ENCODE measurements around the gene KIRREL2.

KIRREL2 gene

DNA sequence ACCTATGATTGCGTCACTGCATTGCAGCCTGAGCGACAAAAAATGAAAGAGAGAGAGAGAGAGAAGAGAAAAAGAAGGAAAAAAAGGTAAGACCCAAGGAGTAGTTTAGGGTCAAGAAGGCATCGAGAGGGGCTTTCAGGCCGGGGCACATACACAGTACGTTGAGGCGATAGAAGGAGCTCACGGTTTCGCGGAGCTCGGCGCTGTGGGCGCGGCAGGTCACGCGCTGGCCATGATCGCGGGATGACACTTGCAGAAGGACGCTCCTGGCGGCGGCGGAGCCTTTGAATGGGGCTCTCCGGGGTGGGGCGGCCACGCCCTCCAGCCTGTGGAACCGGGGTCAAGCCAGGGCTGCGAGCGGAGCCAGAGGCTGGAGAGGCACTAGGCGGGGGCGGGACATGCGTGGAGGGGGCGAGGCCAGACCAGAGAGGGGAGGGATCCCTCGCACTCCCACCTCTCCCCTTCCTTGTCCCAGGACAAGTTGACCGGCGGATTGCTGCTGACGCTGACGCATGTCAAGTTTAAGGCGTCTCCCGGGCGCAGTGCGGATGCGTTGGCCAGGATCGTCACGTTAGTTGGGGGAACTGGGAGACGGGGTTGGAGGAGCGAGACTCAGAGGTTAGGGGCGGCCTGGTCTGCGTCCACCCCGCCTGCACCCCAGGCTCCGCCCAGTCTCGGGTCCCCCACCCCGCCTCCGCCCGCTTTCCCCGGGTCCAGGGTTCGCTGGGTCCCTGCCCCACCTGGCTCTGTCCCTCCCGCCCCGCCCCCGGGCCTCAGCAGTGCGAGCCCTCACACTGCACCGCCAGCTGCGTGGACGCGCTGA lies 11.3 kb upstream of the KIRREL2 start:
- no peak for DNase-seq (ENCODE audit: low read depth)

DNA sequence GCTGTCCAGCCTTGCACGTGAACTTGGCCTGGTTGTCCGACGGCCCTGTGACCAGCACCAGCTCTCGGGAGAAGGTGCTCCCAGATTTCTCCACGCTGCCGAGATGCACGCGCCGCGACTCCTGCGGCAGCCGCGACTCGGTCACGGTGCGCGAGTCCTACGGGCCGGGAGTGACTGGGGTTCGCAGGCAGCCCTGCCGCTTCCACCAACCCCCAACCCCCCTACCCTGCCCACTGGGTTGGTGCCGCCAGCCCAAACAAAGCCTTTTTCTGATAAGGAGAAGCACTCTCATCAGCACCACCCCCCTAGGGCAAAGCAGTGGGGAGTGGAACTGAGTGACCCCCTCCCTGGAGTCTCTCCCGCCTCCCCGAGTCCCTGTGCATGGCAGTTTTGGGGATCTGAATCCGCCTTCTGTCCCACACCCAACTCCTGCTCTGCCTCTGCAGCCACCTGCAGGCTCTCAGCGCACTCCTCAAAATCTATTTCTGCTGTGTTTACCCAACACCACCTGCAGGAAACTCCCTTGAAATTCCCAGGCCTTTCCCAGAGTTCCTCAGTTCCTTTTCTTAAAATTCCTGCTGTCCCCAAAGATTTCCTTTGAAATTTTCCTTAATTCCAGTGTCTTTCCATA lies 10.6 kb upstream of the KIRREL2 start:
- no peak for DNase-seq (ENCODE audit: low read depth)

- no peak for DNase-seq (ENCODE audit: low read depth)
Observed at GRCh38 chr19:35847911-35848310, 8.8 kb upstream of the KIRREL2 start.

- DNase-seq (ENCODE audit: low read depth), result no peak
Observed at GRCh38 chr19:35848486-35848885, 8.2 kb upstream of the KIRREL2 start.

DNA sequence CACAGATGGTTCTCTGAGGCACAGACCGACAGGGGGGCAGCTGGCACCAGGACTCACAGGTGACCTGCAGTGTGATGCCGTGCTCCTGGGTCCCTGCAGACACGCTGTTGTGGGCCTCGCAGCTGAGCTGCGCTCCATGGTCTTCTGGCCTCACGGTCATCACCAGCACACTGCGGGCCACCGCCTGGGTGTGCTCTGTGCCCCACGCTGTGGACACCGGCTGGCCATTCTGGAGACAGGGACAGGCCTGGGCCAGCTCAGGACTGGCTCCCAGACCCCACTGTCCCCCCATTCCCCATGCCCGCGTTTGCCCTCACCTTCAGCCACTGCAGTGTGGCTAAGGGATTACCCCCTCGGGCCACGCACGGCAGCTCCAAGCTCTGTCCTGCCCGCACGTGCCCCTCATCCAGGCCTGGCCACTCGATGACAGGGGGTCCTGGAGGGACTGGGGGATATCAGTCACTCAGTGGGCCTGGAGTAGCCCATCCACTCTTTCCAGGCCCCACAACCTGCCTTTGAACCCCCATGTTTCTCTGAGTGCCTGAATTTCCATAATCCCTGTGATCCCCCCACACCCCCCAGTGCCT lies 7.7 kb upstream of the KIRREL2 start:
- no peak for DNase-seq (ENCODE audit: low read depth)

GRCh38 chr19:35851213-35852028 lies 5.3 kb upstream of the KIRREL2 start:
- DNase-seq (ENCODE audit: low read depth), result no peak

GRCh38 chr19:35852029-35852780 lies 4.5 kb upstream of the KIRREL2 start, which contains the start of gene NPHS1:
Gene NPHS1, minus strand, starts transcription at chr19:35852504. Its CDS starts 667 bp downstream, at chr19:35851837.
- no peak for DNase-seq (ENCODE audit: low read depth)

DNA sequence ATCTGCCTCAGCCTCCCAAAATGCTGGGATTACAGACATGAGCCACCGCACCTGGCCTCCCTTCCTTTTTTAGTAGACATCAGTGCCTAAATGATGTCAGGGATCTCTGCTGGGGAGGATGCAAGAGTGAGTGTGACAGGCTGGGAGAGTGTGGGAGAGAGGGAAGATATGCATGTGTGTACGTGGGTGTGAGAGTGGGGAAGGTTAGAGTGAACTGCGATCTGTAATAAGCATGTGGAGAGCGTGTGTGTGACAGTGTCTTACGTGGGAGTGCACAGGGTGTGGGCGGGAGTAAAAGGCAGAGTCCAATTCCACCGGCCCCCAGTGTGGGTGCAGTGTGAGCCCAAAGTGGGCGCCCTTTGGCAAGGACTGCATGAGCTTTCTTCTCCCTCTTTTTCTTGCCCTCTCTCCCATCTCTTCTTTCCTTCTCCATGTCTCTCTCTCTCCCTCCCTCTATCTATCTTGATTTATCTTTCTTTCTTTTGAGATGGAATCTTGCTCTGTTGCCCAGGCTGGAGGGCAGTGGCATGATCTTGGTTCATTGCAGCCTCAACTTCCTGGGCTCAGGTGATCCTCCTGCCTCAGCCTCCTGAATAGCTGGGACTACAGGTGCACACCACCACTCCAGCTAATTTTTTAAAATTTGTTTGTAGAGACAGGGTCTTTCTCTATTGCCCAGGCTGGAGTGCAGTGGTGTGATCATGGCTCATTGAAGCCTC lies 3.5 kb upstream of the KIRREL2 start:
- DNase-seq (ENCODE audit: low read depth), result no peak

- DNase-seq (ENCODE audit: low read depth), result no peak
Observed at GRCh38 chr19:35858311-35858710, 1.6 kb downstream of the KIRREL2 start.

DNA sequence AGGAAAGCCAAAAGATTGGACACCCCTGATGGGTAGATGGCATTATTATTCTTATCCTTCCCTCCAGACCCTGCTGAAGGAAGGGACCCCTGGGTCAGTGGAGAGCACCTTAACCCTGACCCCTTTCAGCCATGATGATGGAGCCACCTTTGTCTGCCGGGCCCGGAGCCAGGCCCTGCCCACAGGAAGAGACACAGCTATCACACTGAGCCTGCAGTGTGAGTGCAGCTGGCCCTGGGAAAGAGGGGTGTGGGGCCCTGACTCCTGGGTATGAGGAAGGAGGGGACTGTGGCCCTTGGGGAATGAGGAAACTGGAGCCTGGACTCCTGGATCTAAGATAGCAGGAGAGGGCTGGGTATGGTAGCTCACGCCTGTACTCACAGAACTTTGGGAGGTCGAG lies 2.7 kb downstream of the KIRREL2 start:
- no peak for DNase-seq (ENCODE audit: low read depth)

DNA sequence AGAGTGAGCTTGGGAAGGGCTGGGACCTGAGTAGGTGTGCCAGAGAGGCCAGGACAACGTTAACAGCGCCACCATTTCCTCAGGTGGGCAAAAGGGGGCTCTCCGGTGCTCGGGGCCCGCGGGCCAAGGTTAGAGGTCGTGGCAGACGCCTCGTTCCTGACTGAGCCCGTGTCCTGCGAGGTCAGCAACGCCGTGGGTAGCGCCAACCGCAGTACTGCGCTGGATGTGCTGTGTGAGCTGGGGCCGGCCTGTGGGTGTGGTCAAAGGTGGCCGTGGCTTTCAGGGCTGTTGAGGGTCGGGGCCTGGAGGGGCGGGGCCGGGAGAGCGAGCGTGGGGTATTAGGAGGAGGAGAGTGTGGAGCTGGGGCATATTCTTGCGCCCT lies 3.7 kb downstream of the KIRREL2 start:
- no peak for DNase-seq (ENCODE audit: low read depth)

GRCh38 chr19:35860818-35861639 lies 4.3 kb downstream of the KIRREL2 start:
- no peak for DNase-seq (ENCODE audit: low read depth)

GRCh38 chr19:35861640-35862160 lies 5.0 kb downstream of the KIRREL2 start:
- DNase-seq (ENCODE audit: low read depth), result no peak

GRCh38 chr19:35862528-35862927 lies 5.8 kb downstream of the KIRREL2 start:
- DNase-seq (ENCODE audit: low read depth), result no peak

- no peak for DNase-seq (ENCODE audit: low read depth)
Observed at GRCh38 chr19:35863018-35863417, 6.3 kb downstream of the KIRREL2 start.

DNA sequence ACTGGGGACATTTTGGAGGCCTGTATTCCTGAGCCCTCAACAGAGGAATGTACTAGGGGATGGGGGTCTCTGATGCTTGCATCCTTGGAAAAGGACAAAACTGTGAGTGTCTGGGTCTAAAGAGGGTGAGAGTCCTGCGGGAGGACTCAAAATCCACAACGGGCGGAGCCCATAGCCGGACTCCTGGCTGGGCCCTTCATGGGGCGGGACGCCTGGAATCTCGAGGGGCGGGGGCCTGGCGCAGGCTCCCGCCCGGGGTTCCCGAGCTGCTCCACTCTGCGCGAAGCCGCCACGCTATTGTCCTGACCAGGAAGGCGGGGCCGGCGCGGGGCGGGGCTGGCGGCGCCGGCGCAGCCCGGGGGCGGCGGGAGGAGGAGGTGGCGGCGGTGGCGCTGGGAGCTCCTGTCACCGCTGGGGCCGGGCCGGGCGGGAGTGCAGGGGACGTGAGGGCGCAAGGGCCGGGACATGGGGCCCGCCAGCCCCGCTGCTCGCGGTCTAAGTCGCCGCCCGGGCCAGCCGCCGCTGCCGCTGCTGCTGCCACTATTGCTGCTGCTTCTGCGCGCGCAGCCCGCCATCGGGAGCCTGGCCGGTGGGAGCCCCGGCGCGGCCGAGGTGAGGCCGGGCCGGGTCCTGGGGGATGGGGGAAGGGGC lies 11.6 kb downstream of the KIRREL2 start, which contains the start of gene APLP1:
APLP1 (plus strand) TSS at position 403 of the 651 bp plus-strand sequence; CDS start at position 466, 63 bp downstream.
- peak; percentile 64 for DNase-seq (ENCODE audit: low read depth)

- no peak for DNase-seq (ENCODE audit: low read depth)
Observed at GRCh38 chr19:35868823-35869326, 12.2 kb downstream of the KIRREL2 start.

GRCh38 chr19:35869327-35870123 lies 12.8 kb downstream of the KIRREL2 start:
- DNase-seq (ENCODE audit: low read depth), result peak; percentile 75
